Stimulated activated naive CD8-positive, alpha-beta T cell treated with anti-CD3 and anti-CD28 coated beads, Interleukin-15, Interleukin-2, amounts not matched to agents 100 U/mL and 50 U/mL, for 24 hours (primary cell): Measurements from ENCODE around the gene SCN5A.

ENCODE experiments used
- ATAC-seq: fragments of 150-1000 bp; cut with Tn5 transposase; one replicate; pipeline ENCODE4 v1.10.0; 2021
- DNase-seq: peaks from one replicate; pipeline ENCODE4 v3.0.0; 2021

Gene SCN5A

DNA sequence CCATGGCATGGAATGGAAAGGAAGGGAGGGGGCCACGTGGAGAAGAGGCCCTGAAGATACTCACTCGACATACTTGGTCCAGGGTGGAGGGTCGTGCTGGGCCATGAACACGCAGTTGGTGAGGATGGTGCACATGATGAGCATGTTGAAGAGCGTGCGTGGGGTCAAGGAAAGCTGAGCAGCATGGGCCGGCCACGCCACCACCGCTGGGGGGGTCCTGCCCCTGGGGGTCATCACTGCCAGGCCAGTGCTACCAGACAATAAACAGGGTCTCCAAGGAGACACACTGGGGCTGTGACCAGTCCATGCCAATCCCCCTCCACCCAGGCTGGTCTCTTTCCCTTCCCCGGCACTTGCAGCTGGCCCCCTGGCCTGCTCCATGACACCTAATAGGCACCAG lies 27.2 kb downstream of the SCN5A start:
- ATAC-seq (no peak), DNase-seq (no peak)

DNA sequence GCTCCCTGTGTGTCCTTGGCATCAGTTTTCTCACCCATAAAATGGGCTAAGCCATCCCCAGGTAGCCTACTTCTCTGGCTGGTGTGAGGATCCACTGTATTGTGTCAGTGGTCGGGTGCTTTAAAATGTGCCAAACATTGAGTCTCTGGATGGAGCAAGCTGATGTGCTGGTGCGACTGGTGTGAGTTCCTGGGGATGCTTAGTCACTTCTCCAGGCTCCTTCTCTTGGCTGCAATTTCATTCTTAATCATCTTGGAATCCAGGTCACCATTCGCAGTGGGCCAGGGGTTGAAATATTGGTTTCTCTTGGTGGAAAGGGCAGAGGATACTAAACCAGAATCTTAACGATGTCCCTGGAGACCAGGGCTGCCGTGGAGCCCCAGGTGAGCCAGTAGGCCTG lies 29.3 kb downstream of the SCN5A start:
- ATAC-seq: no peak
- no peak for DNase-seq

DNA sequence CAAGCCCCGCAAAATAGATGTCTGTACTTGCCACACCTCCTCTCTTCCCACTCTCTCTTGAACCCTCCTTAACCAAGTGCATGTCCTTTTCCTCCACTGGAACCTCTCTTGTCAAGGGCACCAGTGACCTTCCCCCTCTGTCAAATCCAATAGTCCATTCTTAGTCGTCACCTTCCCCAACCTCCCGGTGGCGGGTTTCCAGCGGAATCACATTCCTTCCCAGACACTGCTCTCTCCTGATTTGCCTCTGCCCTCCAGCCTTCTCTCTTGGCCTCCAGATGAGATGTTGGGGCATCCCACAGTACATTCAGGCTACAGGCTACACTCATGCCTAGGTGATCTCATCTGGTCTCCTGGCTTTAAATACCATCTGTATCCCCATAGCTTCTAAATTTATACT lies 31.1 kb downstream of the SCN5A start:
- no peak for ATAC-seq
- DNase-seq: no peak

DNA sequence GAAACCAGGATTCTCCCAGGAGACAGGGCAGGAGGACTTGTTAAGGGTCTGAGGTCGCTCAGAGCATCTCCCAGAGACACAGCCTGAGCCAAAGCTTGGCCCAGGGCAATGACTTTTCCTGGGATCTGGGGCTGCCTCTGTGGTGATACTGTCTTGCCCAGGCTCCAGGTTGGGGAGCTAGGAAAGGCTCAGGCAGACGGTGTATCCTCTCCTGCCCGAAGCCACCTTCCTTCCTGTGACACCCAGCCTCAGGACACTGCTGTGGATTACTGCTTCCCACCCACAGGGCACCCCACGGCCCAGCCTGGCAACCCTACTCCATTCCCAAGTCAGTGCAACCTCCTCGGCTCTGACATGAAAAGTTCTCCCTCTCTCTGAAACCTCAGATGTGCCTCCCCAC lies 31.9 kb downstream of the SCN5A start:
- DNase-seq (no peak), ATAC-seq (no peak)

DNA sequence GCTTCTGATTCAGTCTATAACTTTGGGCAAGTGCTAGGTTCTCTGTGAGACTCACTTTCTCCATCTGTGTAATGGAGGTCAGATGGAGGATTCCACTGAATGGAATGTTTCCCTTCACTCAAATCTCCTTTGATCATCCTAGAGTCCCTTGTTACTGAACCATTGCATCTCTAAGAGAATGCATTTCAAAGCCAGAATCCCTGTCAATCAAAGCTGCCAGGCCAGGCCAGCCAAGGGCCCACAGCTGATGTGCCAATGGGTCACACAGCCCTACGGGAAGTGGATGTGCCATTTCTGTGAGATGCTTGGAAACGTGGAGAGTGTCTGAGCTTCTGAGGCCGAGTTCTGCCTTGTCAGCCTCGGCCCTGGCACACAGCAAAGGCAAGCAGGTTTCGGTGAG lies 32.4 kb downstream of the SCN5A start:
- ATAC-seq: no peak
- no peak for DNase-seq

DNA sequence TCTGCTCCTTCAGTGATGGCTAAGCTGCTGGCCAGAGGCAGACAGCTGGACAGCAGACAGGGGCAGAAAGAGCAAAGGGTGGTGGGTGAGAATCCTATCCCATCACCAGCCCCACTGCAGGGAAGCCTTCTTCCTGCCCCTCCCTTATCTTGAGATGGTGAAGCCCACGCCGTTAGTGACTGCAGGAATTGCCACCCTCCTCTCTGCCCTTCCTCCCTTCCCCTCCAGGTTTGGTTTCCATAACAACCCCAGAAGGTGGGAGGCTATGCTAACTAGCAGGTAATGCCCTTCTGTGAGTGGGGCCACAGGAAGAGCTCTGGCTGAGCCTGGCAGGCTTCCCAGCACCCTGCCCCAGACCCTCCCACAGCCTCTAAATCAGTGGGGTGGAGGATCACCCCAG lies 32.8 kb downstream of the SCN5A start:
- ATAC-seq (no peak), DNase-seq (no peak)

DNA sequence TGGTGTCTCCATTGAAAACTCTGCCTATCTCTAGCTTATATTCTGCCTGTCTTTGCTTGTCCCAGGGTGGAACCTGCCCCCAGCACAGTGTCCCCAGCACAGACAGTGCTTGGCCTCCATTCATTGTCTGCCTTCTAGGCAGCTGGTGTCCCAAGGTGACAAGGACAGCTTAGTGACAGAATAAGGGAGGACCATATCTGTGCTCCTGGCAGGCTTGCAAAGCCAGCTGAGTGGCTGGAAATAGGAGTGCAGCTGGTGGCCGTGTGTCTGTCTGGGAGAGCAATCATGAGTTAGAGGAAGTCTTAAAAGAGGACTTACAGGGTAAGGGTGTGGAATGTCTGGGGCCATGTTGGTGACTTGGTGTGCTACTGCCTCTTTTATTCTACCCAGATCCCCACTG lies 33.4 kb downstream of the SCN5A start:
- ATAC-seq: no peak
- DNase-seq: no peak

DNA sequence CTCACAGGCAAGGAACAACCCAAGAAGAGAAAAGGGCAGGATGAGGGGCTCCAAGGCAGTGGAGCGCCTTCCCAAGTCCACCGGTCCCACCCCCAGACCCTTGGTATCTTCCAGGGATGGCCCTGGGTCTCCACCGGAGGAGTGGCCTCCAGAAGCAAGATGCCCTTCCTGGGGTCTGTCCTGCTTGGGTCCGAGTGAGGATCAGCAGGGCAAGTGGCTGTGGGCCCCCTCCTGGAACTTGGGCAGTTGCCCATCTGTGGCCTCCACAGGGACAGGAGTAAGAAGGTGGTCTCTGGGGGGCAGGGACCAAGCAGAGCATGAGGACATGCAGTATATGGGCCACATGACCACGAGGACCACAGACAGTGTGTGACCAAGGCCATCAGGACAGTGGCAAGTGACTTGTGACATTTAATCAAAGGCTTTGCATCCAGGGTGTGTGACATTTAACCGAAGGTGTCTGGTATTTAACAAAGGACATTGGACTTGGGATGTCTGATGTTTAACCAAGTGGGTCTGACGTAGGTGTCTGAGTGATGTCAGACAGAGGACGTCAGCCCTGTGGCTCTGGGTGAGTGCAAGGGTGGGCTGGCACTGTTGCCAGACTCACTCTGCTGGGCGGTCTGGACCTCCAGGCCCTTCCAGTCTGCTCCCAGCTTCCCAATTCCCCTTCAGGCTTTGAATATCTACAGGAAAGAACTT lies 34.7 kb downstream of the SCN5A start:
- DNase-seq (no peak), ATAC-seq (no peak)

DNA sequence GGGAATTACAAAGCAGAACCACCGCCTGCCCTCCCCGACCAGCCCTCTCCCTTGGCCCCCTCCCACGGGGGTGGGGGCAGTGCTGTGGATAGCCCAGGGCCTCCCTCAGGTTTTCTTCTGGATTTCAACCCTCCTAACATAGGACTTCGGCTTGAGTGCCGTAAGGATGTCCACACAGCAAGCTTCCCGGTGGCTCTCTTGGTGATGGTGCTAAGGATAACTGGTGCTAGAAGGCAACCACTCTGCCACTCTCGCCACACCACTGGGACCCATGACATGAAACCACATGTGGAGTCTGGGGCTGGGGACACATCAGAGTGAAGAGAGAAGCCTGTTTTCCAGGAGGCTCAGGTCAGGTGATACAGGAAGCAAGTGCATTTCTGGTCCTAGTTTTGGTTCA lies 35.4 kb downstream of the SCN5A start:
- ATAC-seq (no peak), DNase-seq (no peak)

DNA sequence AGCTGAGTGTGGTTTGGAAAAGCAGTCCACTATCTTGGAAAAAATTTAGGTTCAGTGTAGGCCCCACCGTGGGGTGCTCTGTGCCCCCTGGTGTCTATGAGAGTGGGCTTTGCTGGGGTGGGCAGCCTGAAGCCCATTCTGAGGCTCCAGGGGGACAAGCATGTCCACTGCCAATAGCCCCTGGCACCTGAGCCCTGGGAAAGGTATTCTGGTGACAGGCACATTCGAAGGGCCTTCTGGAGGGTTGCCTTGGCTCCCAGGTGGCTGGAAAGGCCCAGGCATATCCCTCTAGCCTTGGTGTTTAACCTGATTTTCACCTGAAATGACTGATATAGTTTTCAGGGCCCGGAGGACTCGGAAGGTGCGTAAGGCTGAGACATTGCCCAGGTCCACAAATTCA lies 36.1 kb downstream of the SCN5A start:
- ATAC-seq (no peak), DNase-seq (no peak)

DNA sequence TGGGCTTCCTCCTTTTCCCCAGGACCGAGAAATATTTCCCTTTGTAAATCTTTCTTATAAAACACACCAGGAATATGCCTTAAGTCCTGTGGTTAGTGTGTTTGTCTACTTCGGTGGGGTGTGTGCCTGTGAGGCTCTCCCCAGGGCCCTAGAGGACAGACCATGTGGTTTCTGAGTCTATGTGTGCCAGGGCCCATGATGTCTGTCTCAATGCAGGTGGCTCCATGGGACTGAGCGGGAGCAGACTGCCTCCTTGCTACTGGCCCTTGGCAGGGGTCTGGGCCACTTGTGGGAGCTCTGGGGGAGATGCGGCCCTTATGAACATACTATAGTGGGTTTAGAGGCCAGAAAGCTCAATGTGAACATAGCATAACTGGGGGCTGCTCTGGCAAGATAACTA lies 37.6 kb downstream of the SCN5A start:
- DNase-seq (no peak), ATAC-seq (no peak)

DNA sequence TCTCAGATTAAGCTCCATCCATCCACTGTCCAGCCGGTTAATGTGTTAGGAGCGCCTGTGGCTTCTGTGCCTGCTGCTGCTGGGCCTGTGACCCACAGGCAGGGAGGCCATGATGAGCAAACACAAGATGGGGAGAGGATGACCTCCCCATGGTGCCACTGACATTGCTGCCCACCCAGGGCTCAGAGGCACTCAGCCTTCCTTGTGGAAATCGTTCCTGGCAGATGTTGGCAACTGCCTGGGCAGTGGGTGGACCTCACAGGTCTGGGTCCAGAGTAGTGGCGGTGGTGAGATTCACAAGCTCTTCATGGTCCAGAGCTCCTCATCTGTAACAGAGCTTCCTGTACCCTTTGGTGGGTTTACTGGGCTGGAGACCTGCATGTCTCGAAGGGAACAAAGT lies 38.6 kb downstream of the SCN5A start:
- no peak for ATAC-seq
- DNase-seq: no peak

DNA sequence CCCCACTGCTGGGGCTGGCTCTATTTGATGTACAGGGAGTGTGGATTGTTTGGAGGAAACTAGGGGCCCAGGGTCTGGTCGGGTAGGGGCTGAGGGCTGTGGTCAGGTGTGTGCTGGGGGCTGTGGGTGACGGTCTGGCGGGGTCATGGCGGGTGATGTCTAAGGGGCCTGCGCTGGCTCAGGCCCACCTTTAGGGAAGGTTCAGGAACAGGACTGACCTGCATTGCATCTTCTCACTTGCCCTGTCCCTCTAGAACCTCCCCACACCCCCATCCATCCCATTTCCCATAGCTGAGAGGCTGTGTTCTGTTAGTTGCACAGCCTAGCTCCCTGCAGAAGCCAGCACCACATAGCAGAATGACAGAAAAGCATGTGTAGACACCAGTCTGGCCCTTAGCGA lies 39.1 kb downstream of the SCN5A start:
- ATAC-seq: no peak
- no peak for DNase-seq

DNA sequence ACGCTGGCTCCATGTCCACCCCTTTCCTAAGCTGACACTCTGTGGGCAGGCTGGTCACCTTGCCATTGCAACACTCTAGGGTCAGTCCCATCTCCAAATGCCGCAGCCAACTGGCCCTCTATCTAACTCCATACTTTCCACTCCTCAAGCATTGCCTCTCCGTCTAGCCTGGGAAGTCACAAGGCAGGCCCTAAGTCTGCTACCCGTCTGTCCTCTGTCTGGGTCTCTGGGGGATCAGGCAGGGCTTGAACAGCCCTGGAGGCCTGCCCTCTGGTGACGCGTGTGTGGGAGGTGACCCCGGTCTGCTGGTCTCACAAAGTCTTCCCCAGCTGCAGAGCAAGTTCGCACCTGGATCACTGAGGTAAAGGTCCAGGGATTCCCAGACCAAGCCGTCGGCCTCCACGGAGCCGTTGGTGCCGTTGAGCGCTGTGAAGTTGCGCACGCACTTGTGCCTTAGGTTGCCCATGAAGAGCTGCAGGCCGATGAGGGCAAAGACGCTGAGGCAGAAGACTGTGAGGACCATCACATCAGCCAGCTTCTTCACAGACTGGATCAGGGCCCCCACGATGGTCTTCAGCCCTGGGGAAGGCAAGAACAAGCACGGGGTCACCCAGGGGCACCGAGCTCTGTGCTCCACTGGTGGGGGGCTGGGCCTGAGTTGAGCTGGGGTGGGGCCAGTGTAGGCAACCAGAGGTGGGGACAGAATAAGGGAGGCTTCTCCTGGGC lies 39.9 kb downstream of the SCN5A start:
- no peak for ATAC-seq

DNA sequence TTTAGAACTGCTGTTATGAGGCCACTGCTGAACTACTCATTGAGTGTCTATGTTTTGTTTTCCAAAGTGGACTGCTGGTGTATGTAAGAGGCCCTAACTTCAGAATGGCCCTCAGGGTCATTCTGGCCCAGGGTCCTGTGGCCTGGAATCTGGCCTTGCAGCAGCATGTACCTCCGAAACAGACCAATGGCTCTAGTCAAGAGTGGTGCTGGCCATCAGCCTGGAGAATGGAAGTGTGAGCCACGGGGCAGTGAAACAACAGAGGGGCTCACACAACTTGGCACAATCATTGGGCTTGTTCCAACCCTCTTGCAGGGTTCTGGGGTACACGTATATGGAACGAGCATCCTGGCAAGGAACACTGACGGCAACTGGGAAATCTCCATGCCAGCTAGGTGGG lies 40.5 kb downstream of the SCN5A start:
- ATAC-seq (no peak), DNase-seq (no peak)

More for the DNA sequence above, 39.9 kb downstream of the SCN5A start:
- DNase-seq: no peak

DNA sequence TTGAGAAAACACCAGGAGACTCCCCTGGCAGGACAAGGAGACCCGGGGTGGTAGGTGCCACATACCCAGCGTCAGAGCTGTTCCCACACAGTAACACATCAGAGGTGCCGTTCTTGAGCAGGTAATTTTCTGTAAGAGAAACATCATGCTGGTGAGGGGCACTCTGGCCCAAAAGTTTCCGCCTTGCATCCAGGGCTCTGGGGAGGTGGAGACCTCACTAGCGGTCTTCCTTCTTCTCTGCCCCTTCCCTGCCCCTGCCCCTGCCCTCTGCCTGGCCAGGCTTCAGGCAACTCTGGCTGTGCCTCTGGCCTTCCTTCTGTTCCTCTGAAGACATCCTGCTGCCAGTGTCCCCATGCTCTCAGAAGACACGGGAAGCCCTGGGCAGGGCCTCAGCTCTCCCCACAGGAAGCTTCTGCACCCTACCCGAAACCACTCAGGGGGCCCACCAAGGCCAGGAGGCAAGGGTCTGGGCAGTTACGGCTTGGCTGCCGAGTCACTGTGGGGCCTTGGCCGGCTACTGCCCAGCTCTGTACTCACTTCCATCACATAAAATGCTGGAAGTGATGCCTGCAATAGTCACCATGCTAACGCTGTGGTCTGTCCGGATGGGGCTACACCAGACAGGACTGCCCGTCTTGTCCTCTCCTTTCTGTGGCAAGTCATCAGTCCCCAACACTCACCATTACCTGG lies 41.3 kb downstream of the SCN5A start:
- DNase-seq (no peak), ATAC-seq (no peak)

DNA sequence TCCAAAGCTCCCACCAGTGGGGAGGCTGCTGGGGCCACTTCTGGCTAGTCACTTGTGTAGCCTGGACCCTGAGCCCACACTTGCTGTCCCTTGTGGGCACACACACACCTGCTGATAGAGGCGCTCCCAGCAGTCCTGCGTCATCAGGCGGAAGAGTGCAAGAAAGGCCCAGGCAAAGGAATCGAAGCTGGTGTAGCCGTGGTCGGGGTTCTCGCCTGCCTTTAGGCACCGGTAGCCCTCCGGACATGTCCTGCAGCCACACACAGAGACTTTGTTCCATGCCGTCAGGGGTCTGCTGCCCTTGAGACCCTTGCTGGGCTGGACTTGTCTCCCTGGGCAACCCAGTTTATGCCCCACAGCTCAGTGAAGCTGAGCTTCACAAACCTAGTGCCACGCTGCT lies 42.9 kb downstream of the SCN5A start:
- DNase-seq (no peak), ATAC-seq (no peak)

DNA sequence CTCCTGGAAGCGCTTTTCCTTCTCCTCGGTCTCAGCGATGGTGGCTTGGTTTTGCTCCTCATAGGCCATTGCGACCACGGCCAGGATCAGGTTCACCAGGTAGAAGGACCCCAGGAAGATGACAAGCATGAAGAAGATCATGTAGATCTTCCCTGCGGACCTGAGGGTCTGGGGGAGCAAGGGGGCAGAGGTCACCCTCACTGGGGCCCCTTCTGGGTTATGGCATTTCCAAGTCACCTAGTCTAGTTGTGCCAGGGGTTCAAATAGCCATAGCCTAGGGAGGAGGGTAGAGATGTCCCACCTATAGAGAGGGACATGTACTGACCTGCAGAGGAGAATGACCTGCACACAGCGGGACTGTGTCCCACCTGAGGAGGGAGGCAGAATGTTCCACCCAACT lies 43.5 kb downstream of the SCN5A start:
- ATAC-seq: no peak
- DNase-seq: no peak

DNA sequence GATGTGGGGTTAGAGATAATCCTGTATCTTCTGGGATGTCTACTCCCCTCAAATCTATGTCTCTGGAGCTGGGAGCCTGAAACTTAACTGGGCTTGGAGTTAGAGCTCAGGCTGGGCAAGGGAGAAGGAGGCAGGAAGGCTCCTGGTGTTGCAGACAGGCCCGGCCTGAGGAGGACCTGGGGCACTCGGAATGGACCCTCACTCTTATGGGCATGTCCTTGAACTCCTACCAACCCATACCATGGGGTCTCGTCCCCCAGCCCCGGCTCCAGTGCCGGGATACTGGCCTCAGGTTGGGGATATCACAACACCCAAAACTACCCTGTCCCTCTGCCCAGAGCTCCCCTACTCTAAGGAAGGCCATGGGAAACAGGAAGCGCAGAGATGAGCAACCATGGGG lies 45.2 kb downstream of the SCN5A start:
- ATAC-seq: no peak

DNA sequence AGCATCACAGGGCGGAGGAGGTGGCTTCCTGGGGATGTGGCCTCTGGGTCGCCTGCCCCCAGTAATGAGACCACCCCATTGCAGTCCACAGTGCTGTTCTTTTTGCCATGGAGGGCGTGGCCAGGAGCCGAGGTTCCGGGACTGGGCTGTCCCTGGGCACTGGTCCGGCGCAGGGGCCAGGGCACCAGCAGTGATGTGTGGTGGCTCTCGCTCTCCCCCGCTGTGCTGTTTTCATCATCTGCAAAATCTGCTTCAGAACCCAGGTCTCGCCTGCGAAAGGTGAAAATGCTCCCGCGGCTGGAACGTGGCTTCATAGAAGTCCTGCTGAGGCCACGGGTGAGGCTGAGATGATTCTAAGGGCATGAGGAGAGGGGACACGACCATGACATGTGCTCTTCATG lies 45.8 kb downstream of the SCN5A start:
- no peak for ATAC-seq

More for the DNA sequence above, 45.2 kb downstream of the SCN5A start:
- DNase-seq: no peak

DNA sequence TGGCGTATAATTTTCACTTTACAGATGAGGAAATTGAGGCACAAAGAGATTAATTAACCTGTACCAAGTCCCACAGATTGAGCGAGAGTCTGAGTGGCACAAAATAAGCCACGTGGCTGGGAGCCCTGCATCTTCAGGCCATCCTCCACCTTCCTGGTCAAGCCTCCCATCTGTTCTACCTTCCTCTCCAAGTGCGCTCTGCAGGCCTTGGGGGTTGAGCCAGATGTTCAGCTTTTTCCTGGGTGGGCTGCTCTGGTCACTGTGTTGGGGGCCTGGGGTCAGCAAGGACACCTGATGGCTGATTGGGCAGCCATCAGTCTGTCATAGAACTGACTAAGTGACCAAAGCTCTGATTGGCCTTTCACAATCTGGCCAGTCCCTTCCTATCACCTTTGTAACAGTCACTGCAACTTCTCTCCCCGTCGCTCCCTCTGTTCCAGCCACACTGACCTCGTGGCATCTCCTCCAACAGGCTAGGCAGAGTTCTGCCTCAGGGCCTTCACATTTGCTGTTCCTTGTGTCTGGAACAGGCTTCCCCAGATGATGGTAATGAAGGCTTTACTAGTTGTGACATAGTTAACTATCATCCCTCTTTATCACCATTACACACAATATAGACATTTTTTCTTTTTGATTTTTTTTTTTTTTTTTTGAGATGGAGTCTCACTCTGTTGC lies 46.8 kb downstream of the SCN5A start:
- no peak for ATAC-seq
- no peak for DNase-seq

More for the DNA sequence above, 45.8 kb downstream of the SCN5A start:
- DNase-seq: no peak

DNA sequence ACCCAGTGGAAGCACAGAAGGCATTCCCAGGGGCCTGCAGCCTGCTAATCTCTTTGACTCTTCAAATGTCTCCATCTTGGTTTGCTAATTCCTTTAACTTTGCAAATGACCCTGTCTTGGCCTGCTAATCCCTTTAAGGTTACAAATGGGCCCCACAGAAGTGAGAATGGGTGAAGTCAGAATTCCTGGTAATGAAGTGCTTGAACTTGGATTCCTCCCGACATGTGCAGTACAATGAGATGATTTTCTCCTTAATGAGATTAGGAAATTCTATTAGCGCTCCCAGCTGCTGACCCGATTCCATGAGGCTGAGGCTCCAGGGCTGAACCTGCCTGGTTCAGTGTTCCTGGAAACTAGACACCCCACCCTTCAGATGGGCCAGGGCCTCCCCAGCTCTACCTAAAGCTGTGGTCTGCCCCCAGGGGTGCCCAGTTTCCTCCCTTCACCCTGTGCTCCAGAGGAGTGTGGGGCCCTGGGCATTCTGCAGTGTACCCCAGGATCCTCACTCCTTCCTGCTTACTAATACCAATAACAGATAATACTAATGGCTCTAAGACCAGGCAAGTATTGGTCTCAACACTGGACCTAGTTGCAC lies 47.4 kb downstream of the SCN5A start:
- no peak for ATAC-seq

DNA sequence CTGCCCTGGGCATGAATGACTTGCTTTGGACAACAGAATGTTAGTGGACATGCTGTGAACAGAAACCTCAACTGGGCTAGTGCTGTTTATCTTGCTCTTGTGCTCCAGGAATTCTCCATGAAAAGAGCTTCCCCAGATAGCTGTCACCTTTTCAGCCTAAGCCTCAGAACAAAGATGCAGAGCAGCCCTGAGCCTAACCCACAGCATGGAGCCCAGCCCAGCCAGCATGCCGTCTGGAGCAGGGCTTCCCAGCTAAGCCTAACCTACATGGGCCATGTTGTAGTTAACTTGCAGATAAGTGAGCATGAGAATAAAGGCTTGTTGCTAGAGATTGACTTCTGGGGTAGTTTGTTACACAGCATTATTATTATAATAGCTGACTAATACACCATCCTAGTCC lies 48.9 kb downstream of the SCN5A start:
- ATAC-seq (no peak), DNase-seq (no peak)

More for the DNA sequence above, 47.4 kb downstream of the SCN5A start:
- DNase-seq: no peak
